Left lung (tissue), 10 donors: Measurements from ENCODE around the gene UBQLN4. TPM values are rescaled to one million over a fixed set of nuclear protein-coding genes. Genes with fewer than 3 reads are reported as not detected.
A peak's percentile ranks its signal among the peaks of the same experiment; 100 is the strongest.

Source experiments
- ATAC-seq: fragments of 200-7000 bp; cut with Tn5 transposase; one replicate; pipeline ENCODE4 v1.9.1; 2020; ENCODE audit warnings: moderate library complexity
- DNase-seq, 4 donors: peaks; one replicate each; pipeline ENCODE4 v3.0.0-alpha.2; 2013 to 2020
- H3K27ac ChIP-seq, 2 donors: fragments of 200-600 bp; sonication (generic) in 1 of 2; one replicate each; pipeline versions ENCODE4 v1.5.0 to v1.8.0; 2020 to 2021
- H3K27me3 ChIP-seq, 2 donors: fragments of 200-600 bp; sonication (generic) in 1 of 2; one replicate each; pipeline versions ENCODE4 v1.5.0 to v1.8.0; 2020 to 2021
- H3K36me3 ChIP-seq, 2 donors: fragments of 200-600 bp; sonication (generic) in 1 of 2; one replicate each; pipeline versions ENCODE4 v1.5.0 to v1.8.0; 2020 to 2021
- H3K4me1 ChIP-seq, 2 donors: fragments of 200-600 bp; one replicate each; pipeline ENCODE4 v1.8.0; 2021
- H3K4me3 ChIP-seq, 2 donors: fragments of 200-600 bp; sonication (generic) in 1 of 2; one replicate each; pipeline versions ENCODE4 v1.5.0 to v1.8.0; 2020 to 2021; ENCODE audit warnings: mild to moderate bottlenecking in 1 of 2
- H3K9me3 ChIP-seq, 2 donors: fragments of 200-600 bp; sonication (generic) in 1 of 2; one replicate each; pipeline versions ENCODE4 v1.5.0 to v1.8.0; 2020 to 2021
- CTCF ChIP-seq, 2 donors: fragments of 200-600 bp; sonication (generic) in 1 of 2; IDR thresholded peaks; one replicate each; pipeline versions ENCODE4 v1.5.0 to v1.8.0; 2021; ENCODE audit warnings: antibody characterized with exemption in 2 of 2
- intact Hi-C, 2 donors: fragments of 100-400 bp; cut with DNase I; formaldehyde crosslinking; loops; one replicate each; pipeline versions ENCODE4 v1.11.2 to v1.14.2; 2022
- polyA plus RNA-seq, 6 donors: library from polyadenylated mRNA; unstranded; fragments of 120-200 nt; gene quantifications; one replicate each; pipeline ENCODE4 v1.2.1, GENCODE V29; 2013; ENCODE audit not compliant: insufficient read length in 6 of 6
- total RNA-seq, 2 donors: library from RNA; stranded (reverse); fragmentation: NEBNext Ultra II Directional; extraction: Animal tissue kit (Norgen Biotek cat#: 25700); gene quantifications; one replicate each; pipeline ENCODE4 v1.2.1, GENCODE V29; 2021
- donor health status: DM: no; HTN: yes; CAD: no.
- donor health status: DM: no; HTN: no; CAD: no.

The UBQLN4 gene
- total and polyA plus RNA-seq, 8 donors = 28.7 to 71.8 (median 62.0) TPM

GRCh38 chr1:156090138-156090839 is 36.7 kb upstream of the UBQLN4 start:
- no peaks in the 10 kb centered on the region for H3K9me3 ChIP-seq
- no peaks in the 10 kb centered on the region for H3K36me3 ChIP-seq
- DNase-seq = no peak
- ATAC-seq = peak; percentile 46
- peak overlapping the region; percentile 45 to 48 for H3K27ac ChIP-seq
- intact Hi-C loops = loop anchor here in 1 of 2 donors (5.0 kb wide), 1 partner anchor 132 kb away; no protein-coding TSS in a partner anchor
- no peak overlapping the region for H3K4me3 ChIP-seq
- no peak for TF ChIP-seq CTCF (IDR thresholded peaks at IDR 0.05)
- H3K27me3 ChIP-seq = peaks cover 0 to 21% of the 10 kb centered on the region in 2 donors
- peaks cover 3 to 15% of the 10 kb centered on the region in 2 donors for H3K4me1 ChIP-seq

GRCh38 chr1:156089704-156090103 is 36.1 kb upstream of the UBQLN4 start:
- Histone ChIP-seq H3K36me3 (no peaks in the 10 kb centered on the region), H3K4me1 (peaks cover 3 to 15% of the 10 kb centered on the region in 2 donors), H3K27ac (peak overlapping the region; percentile 5 to 8), H3K27me3 (peaks cover 0 to 21% of the 10 kb centered on the region in 2 donors), H3K4me3 (no peak overlapping the region), H3K9me3 (no peaks in the 10 kb centered on the region)
- intact Hi-C loops = loop anchor here in 1 of 2 donors (5.0 kb wide), 1 partner anchor 133 kb away; no protein-coding TSS in a partner anchor
- no peak for DNase-seq
- ATAC-seq = no peak
- no peak for TF ChIP-seq CTCF (IDR thresholded peaks at IDR 0.05)

GRCh38 chr1:156086256-156086662 is 32.7 kb upstream of the UBQLN4 start:
- Histone ChIP-seq H3K4me3 (no peak overlapping the region), H3K27me3 (peaks cover 0 to 43% of the 10 kb centered on the region in 2 donors), H3K36me3 (no peaks in the 10 kb centered on the region), H3K27ac (no peak overlapping the region), H3K4me1 (peaks cover 8 to 38% of the 10 kb centered on the region in 2 donors), H3K9me3 (no peaks in the 10 kb centered on the region)
- intact Hi-C loops = no loop called here
- ATAC-seq = peak; percentile 56
- peak in 2 of 4 donors; percentile 60 to 77 for DNase-seq
- no peak for TF ChIP-seq CTCF (IDR thresholded peaks at IDR 0.05)

- intact Hi-C loops = no loop called here
- TF ChIP-seq CTCF (IDR thresholded peaks at IDR 0.05) = no peak
- H3K4me3 ChIP-seq = peak overlapping the region in 1 of 2 donors; percentile 62
- no peak for ATAC-seq
- H3K36me3 ChIP-seq = no peaks in the 10 kb centered on the region
- no peak overlapping the region for H3K27ac ChIP-seq
- no peak for DNase-seq
- no peaks in the 10 kb centered on the region for H3K9me3 ChIP-seq
- peaks cover 0 to 55% of the 10 kb centered on the region in 2 donors for H3K27me3 ChIP-seq
- H3K4me1 ChIP-seq = peaks cover 8 to 26% of the 10 kb centered on the region in 2 donors
Observed at GRCh38 chr1:156083800-156084790, 30.5 kb upstream of the UBQLN4 start.
